NB4 (cell line): ENCODE results near the gene DSCAM.

Experiments
- MYC ChIP-seq: IDR thresholded peaks from 2 replicates; pipeline ENCODE4 v1.6.1; 2011; ENCODE audit warnings: low read depth, low read length
- POLR2A ChIP-seq: IDR thresholded peaks from 2 replicates; pipeline ENCODE4 v1.6.1; 2011; ENCODE audit warnings: mild to moderate bottlenecking; ENCODE audit not compliant: insufficient read length; ENCODE audit errors: extremely low read depth
- TF ChIP-seq, protein P1 (sequence below): IDR thresholded peaks from one replicate; pipeline ENCODE4 v1.5.1; 2012; ENCODE audit warnings: low read depth, low read length
- TF ChIP-seq, protein P2 (sequence below): IDR thresholded peaks from 2 replicates; pipeline ENCODE4 v1.6.1; 2011; ENCODE audit warnings: low read depth, low read length

DNA sequence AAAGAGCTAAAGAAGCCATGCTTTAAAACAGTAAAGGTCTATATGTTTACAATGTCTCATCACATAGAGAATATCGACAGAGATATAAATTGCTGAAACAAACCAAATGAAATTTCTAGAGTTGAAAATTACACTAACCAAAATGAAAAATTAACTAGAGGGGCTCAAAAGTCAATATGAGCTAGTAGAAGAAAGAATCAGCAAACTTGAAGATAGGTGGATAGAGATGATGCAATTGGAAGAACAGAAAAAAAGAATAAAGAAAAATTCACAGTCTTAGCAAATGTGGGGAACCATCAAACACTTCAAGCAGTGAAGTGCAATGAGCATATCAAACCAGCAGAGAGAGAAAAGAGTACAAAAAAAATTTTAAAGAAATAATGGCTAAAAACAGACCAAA, 24.1 kb upstream of the DSCAM start:
- TF ChIP-seq, protein P1, sequence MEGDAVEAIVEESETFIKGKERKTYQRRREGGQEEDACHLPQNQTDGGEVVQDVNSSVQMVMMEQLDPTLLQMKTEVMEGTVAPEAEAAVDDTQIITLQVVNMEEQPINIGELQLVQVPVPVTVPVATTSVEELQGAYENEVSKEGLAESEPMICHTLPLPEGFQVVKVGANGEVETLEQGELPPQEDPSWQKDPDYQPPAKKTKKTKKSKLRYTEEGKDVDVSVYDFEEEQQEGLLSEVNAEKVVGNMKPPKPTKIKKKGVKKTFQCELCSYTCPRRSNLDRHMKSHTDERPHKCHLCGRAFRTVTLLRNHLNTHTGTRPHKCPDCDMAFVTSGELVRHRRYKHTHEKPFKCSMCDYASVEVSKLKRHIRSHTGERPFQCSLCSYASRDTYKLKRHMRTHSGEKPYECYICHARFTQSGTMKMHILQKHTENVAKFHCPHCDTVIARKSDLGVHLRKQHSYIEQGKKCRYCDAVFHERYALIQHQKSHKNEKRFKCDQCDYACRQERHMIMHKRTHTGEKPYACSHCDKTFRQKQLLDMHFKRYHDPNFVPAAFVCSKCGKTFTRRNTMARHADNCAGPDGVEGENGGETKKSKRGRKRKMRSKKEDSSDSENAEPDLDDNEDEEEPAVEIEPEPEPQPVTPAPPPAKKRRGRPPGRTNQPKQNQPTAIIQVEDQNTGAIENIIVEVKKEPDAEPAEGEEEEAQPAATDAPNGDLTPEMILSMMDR: no peak
- TF ChIP-seq POLR2A (no peak), MYC (no peak)
- TF ChIP-seq, protein P2, sequence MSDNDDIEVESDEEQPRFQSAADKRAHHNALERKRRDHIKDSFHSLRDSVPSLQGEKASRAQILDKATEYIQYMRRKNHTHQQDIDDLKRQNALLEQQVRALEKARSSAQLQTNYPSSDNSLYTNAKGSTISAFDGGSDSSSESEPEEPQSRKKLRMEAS: no peak
